HCT116 (cell line): ENCODE data around the gene HPS1.

Experiments
- CEBPB ChIP-seq: IDR thresholded peaks from 2 replicates; pipeline ENCODE4 v1.6.1; 2012; ENCODE audit warnings: low read depth
- EZH2 ChIP-seq: fragments of 200-600 bp; sonication (generic); IDR thresholded peaks from 2 replicates; pipeline ENCODE4 v1.6.1; 2017; ENCODE audit warnings: antibody characterized with exemption, mixed run types
- POLR2A ChIP-seq: IDR thresholded peaks from 2 replicates; pipeline ENCODE4 v1.7.0; 2011; ENCODE audit warnings: borderline replicate concordance; ENCODE audit not compliant: insufficient read depth, insufficient read length; ENCODE audit errors: extremely low read depth
- SIN3A ChIP-seq: IDR thresholded peaks from 2 replicates; pipeline ENCODE4 v1.6.1; 2012; ENCODE audit warnings: low read depth
- YY1 ChIP-seq: IDR thresholded peaks from 2 replicates; pipeline ENCODE4 v1.6.1; 2011; ENCODE audit warnings: low read length, low read depth, moderate library complexity, mild to moderate bottlenecking; ENCODE audit not compliant: insufficient replicate concordance; ENCODE audit errors: extremely low read depth
- ZFX ChIP-seq: fragments of 450-650 bp; IDR thresholded peaks from 2 replicates; pipeline ENCODE4 v1.6.1; 2017
- TF ChIP-seq, protein P1 (sequence below), 3 experiments: fragments of 200-600 bp in 1 of 3; sonication (generic) in 1 of 3; IDR thresholded peaks in 2 of 3; conservative IDR thresholded peaks in 1 of 3; 2 replicates each; pipeline ENCODE4 v1.5.1; 2012 to 2017; ENCODE audit warnings: low read depth in 2 of 3, low read length in 2 of 3, antibody characterized with exemption in 1 of 3, borderline replicate concordance in 1 of 3, control low read depth in 1 of 3, mild to moderate bottlenecking in 1 of 3, mixed read lengths in 1 of 3, mixed run types in 1 of 3, moderate library complexity in 1 of 3; ENCODE audit not compliant: insufficient read depth in 1 of 3

DNA sequence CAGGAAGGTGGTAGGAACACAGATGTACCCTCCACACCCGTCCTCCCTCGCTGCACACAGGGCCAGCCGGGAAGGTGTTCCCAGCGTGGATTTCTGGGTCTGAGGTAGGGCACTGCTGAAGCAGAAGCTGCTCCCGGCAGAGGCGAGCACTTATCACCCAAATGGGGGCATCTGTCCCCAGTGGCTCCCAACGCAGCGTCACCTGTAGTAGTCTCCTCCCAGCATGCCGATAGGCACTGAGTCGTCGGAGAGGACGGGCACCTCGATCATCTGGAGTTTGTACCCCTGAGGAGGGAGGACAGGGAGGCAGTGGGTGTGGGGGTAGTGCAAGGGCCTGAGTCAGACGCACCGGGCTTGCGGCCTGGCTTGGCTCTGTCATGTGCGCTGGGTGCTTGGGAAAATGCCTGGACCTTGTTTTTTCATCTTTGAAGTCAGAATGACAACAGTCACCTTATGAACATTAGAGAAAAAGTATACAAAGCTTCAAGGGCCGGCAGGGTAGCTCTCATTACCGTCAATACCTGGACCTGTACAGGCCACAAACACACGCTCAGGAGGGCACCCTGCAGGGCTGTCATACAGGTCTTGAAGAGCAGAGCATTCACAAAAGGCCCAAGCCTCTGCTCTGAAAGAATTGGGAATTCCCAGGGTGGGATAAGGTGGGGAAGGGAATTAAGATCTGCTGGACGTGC, 28.6 kb downstream of the HPS1 start:
- no peak for TF ChIP-seq YY1
- TF ChIP-seq EZH2: no peak
- TF ChIP-seq POLR2A: no peak
- TF ChIP-seq, protein P1, sequence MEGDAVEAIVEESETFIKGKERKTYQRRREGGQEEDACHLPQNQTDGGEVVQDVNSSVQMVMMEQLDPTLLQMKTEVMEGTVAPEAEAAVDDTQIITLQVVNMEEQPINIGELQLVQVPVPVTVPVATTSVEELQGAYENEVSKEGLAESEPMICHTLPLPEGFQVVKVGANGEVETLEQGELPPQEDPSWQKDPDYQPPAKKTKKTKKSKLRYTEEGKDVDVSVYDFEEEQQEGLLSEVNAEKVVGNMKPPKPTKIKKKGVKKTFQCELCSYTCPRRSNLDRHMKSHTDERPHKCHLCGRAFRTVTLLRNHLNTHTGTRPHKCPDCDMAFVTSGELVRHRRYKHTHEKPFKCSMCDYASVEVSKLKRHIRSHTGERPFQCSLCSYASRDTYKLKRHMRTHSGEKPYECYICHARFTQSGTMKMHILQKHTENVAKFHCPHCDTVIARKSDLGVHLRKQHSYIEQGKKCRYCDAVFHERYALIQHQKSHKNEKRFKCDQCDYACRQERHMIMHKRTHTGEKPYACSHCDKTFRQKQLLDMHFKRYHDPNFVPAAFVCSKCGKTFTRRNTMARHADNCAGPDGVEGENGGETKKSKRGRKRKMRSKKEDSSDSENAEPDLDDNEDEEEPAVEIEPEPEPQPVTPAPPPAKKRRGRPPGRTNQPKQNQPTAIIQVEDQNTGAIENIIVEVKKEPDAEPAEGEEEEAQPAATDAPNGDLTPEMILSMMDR (IDR thresholded peaks at IDR 0.05 in 2 of 3, conservative IDR thresholded peaks at IDR 0.05 in 1 of 3; ENCODE audit: borderline replicate concordance in 1 of 3, insufficient read depth in 1 of 3, low read depth in 2 of 3, low read length in 2 of 3): no peak
- no peak for TF ChIP-seq CEBPB
- TF ChIP-seq ZFX: no peak
- TF ChIP-seq SIN3A: no peak
